ENCODE measurements around the gene ETS1. TPM values are rescaled to one million over a fixed set of nuclear protein-coding genes. Genes with fewer than 3 reads are reported as not detected.
A peak's percentile ranks its signal among the peaks of the same experiment; 100 is the strongest.

ETS1 gene, protein sequence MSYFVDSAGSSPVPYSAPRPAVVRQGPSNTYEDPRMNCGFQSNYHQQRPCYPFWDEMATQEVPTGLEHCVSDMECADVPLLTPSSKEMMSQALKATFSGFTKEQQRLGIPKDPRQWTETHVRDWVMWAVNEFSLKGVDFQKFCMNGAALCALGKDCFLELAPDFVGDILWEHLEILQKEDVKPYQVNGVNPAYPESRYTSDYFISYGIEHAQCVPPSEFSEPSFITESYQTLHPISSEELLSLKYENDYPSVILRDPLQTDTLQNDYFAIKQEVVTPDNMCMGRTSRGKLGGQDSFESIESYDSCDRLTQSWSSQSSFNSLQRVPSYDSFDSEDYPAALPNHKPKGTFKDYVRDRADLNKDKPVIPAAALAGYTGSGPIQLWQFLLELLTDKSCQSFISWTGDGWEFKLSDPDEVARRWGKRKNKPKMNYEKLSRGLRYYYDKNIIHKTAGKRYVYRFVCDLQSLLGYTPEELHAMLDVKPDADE
- 103 TPM for polyA plus RNA-seq (2013, experiment 1 of 2; ENCODE audit: insufficient read length)
- 86.6 TPM for polyA plus RNA-seq (2013, experiment 2 of 2; ENCODE audit: insufficient read length)

DNA sequence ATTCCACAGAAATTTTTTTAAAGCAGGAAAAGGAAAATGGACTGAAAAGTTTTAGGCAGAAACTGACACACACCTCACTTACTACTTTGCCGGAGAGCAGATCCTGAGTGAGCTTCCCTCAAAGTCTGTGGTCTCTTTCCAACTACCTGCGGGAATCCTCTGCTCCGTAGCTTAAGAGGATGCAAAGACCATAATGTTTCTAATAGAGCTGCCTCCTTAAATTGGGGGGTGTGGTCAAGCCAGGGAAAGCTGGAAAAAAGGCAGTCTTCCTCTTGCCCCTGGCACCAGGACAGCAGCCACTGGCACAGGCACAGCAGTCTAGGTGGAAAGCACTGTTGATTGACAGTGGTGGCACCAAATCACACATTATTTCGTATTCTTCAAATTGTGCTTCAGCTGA is at the start of gene ETS1:
TSS of gene ETS1 (minus strand) at position 144 of the 400 bp plus-strand sequence. CDS start 14,428 bp downstream, outside the sequence.
- no peak for DNase-seq

DNA sequence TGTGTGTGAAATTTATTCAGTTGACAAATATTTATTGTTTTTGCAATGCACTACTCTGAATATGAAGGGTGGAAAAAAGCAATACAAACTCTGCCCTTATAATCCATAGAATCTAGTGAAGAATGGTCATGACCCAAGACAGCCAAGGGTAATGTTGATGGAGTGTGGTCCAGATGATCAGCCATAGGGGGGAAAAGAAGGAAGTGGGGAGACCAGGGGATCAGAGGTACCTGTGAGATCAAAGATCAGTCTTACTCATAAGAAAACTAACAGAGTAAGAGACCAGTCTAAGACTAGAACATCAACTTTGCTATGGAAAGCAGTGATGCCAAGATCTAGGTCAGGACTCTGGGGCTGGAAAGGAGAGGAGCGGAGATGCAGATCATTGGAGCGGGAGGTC is 47.0 kb upstream of the ETS1 start:
- DNase-seq, result no peak

DNA sequence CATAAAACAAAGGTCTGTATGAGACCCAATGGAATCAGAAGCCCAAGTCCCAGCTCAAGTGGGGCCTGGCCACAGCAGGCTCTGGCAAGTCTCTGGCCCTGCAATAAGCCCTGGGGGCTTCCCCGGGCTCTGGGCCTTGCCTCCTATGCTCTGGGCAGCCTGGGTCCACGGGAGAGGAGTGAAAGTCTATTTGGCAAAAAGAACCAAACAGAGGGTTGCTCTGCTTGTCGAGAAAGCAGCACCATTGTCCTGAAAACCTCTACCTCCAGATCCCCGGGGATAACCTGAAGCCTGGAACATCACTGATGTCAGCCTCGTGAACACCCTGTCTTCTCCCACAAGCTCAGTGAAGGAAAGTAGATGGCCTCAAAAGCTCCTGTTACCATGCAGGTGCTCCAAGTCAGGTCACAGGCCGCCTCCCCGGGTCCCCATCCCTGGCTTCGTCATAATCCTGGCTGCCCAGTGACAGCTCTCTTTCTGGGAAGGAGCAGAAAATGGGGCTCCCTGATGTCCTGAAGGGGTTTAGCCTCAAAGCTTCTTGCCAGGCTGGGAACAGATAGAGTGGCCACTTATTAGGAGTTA is 46.1 kb upstream of the ETS1 start:
- DNase-seq, result no peak

DNA sequence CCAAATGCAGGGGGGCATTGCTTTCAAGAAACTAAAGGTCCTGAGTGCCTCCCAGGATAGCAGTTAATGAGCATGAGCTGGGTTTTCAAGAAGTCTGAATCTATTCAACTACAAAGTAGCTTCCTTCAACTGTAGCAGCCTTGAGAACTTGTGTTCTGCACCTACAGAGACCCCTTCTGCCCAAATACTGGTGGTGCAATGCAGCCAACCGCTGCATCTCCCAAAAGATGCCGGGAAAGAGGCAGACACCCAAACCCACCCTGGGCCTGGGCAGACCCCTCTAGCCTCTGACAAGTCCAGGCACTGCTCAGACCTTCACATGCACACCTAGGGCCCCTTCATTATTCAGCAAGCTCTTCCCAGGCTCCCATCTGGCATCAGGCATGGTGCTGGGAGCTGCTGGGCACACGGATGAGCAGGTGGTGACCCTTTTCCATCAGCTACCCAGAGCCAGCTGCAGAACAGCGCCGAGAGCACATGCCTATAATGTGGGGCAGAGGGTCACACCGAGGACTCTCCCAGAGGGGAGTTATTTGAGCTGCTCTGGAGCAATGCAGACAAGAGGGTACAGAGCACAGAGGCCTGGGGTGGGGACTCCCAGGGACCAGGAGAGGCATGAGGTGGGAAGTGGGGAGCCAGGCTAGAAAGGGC is 44.9 kb upstream of the ETS1 start:
- peak; percentile 61 for DNase-seq

DNA sequence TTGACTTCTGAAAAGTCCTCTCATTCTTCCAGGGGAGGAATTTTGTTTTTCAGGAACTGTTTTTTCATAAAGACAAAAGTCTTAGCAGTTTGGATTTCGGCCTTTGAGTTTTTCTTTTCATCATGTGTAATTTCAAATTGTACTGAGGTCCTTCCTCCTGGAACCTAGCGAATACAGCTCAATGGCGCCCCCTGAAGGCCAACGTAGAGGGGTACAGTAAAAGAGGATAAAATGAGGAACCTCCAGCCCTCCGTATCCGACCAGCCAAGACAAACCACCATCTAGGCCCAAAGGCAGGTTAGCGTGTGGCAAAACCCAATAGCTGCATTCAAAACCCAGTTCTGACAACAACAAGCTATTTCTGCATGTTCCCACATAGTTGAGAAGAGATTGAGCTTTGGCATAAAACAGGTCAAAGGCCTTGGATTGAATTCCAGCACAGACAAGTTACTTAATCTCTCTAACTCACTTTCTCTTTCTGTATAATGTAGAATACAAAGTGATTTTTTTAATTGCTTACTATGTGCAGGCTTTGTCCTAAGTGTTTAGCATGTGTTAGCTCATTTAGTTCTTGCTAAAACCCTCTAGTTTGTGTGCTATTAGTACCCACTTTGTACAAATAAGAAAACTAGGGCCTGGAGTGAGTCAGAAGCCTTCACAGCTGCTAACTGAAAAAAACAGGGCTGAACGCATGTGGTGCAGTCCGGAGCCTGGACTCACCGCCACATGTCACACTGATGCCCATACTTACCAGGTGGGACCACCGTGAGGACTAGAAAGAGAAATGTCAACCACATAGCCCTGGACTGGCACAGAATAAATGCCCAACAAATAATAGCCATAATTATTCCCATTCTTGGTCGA is 43.2 kb upstream of the ETS1 start:
- DNase-seq, result peak; percentile 81

DNA sequence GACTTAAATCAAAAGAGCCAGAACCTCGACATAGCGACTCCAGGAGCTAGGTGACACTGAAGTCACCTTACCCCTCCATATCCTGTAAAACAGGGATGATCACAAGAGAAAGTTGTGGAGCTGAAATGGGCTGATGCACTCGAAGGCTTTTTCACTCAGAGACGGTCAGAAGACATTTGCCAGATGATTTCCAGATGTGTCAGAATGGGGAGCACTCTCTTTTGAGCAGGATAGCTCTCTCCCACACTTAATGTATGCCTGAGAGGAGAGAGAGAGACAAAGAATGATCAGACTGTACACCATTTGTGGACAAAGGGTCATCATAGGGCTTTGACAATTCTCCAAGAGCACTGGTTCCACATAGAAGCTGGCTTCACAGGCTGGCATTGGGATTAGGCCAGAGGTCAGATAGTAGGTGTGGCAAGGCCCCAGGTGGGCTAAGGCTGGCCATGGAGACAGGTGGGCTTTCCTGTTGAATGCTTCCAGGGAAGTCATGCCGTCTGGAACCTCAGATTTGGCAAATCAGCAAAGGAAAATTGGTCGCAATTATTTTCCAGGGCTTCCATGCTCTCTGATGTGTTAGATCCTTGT is 42.3 kb upstream of the ETS1 start:
- no peak for DNase-seq

DNA sequence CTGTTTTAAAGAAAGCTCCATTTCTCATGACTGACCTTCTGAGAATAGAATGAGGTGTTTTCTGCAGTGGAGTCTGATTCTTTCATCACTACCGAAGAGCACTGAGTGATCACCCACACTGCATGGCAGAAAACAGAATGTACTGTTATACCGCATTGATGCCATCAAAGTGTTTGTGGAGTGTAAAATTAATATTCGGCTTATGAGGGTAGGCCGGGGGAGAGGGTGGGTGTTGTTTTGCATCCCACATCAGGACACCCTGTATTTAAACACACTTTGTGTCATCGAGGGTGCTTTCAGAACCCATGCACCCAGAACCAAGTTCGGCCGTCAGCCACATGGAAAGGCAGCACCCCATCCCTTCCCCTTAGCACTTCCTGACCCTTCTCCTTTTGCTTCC is 41.3 kb upstream of the ETS1 start:
- no peak for DNase-seq

DNA sequence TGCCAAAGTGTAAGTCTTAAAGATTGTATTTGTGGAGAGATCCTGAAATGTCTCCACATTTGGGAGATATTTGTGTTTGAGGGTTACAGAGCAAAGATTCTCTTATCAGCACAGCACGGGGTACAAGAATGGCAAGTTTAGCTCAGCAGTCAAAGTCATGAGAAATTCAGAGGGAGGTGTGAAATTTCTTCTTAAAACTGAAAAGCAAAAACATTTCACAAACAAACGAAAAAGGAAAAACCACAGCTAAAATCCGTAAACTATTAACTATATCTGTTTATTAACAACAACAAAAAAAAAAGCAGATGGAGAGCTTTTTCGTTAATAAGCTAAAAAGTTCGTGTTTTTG is 40.9 kb upstream of the ETS1 start:
- no peak for DNase-seq

DNA sequence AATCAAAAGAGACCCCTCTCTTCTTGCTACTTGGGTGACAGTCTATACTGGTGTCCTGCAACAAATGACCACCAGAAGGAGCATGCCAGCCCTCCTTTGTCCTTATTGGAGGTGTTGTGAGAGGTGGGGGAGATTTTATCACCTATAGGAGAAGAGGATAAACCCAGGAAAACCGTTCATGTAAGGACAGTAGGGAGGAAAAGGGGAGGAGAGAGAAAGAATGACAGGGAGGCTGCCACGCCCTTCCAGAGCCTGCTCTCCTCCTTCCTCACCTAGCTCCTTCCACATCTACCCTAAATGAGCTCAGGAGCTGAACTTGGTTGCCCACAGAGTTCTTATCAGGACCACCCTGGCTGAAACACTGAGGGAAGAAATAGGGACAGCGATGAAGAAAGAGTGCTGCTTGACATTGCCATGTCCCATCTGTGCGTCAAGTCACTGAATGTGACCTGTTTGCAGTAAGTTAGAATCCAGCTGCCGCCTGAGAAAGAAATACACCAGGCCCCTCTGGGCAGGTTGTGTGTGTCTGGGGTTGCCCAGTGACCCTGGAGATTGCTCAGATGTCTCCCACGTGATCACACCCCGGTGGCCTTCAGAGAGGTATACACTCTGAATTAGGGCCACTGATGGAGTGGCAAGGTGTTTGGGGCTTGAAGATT is 40.4 kb upstream of the ETS1 start:
- no peak for DNase-seq

DNA sequence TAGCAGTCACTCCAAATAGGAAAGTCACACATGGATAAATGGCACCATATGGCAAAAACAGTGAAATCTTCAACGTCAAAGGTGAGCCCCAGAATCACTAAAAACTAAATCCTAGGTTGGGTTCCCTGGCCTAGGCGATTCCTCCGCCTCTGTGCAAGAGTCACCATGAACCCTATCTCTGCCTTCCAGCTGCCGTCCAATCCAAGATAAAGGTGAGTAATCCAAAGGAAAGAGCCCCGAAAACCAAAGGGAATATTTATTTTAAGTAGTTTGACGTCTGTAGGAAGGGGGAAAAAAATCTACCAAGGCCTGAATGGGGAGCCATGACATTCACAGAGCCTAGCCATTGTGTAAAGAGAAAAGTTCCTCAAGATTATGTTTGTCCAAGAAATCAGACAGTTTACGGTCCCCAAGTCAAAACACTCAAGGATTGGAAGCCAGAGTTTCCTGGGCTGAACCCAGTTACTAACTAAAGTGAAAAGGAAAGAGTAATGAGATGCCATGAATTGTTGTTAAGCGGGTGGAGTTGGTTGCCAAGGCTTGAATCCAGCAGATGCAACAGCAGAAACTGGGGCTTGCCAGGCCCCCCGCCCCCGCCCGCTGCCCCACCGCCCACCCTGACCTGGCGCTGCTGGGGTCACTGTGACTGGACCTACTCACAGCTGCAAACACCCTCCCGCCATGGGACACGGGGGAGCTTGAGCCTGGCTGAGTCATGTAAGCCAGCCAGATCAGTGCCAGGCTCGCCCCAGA is 39.7 kb upstream of the ETS1 start:
- DNase-seq, result no peak

DNA sequence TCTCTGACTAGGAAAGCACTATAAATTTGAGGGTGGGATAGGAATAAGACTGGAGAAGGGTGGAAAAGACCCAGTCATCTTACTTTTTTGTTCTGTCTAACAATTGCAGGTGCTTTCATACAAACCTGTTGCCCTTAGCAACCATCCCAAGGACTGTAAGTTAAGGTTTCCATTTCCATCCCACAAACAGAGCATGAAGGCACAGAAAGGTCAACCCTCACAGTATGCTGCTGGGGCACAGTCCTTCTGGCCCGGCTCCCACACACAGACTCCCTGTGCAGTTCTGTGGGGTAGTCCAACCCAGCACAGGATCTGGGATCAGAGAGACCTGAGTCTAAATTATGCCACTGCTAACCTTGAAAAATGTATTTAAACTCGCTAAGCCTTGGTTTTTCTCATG is 38.4 kb upstream of the ETS1 start:
- no peak for DNase-seq

DNA sequence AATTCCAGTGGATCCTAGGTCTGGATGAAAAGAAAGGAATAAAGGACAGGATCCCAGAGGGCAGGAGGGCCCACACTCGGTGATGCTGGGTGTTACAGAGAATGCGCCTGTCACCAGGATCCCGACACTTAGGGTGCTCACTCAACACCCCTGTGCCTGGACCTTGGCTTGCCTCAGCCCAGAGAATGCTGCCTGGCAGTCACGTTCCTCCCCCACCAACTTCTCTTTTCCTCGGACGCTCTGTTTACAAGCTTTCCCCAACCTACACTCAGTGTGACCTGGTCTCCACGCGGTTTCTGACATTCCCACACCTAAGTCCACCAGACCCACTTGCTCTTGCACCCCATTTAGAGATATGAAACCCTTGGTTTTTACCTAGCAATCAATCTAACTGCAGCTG is 38.0 kb upstream of the ETS1 start:
- no peak for DNase-seq

DNA sequence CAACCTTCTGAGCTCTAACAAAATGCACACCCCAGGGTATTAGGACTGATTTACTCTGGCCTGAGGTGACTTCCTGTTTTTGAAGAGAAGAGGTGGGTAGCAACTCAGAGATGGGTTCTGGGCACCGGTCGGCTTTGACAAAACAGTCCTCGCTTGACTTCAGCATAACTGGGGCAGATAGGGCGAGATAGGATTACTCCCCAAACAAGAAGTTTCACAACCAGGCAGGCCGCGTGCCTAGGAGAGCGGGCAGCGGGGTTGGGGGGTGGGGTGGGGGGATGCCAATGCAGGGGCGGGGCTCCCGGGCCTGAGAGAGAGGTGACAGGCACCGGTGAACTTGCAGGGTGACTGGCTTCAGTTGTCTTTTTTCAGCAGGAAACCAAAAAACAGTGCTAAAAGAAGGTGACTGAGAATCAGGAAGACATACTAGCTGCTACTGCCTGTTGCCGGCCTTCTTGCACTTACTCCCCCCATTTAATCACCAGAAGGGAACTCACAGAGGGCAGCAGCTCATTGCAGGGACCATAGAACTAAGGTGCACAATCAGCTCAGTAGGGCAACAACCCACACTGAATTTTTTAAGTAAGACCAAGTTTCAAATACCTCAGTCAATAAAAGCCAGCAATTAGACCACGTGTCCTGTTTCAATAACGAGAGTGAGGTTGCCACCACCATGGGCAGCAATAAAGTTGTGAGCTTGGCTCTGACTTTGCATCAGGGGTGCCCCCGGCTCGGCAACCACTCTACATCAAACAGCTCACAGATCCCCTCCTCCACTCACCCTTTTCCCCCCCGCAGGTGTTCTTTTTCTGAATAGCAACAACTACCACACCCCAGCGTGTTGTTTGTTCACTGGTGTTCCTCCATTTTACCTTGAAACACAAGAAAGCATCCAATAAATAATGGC is 37.2 kb upstream of the ETS1 start:
- no peak for DNase-seq

DNA sequence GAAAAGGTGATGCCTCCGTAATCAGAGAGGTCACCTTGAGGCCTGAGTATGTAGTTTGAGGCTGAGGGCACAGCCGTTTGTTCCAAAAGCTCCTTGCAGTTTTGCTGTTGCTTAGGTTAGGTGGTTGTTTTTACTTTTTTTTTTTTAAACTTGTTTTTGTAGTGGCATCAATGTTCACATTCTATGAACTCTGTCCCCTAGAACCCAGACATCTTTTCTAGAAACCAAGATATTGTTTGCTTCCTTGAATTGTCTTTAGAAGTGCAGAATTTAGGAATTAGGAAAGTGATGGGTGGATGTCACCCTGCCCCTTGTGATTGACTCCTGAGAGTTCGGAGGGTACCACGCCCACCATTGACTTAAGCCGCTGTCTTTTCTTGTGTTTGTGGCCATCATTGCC is 35.7 kb upstream of the ETS1 start:
- DNase-seq, result no peak

DNA sequence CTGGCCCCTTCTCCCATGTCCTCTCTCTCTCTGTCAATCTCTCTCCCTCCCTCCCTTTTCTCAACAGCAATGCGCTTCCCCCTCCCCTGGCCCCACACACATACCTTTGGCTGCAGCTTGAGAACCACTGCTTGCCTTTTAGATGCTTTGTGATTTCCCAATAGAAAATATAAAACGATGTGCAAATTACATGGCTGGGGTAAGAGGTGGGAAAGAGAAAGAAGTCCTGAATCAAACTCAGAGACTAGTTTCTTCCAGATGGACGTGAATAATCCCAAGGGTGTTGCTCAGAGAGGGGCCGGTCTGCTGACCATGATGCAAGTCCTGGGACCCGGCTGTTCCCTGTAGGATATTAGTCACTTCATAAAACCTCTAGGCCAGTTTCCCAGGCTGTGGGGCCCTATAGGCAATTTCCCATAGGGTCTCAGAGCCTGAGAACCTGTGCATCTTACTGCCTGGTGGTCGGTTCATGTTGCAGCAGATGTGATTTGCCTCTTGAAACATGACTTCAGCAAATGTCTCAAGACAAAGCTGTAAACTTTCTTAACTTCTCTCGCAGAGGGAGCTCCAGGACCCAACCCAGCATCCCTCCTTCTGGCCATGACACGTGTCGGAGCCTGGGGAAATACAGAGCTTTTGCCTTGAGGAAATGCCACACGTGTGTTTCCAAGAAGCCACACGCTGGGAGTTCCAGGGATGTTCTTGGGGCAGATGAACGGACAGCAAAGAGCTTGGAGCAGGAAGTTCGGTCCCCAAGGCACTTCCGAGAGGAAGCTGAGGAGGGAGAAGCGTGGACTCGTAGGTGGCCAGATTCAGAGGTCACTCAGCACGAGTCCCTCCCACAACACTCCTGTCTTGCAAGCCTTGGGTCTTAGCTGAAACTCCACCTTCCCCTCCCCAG is 34.5 kb upstream of the ETS1 start:
- peak; percentile 87 for DNase-seq

DNA sequence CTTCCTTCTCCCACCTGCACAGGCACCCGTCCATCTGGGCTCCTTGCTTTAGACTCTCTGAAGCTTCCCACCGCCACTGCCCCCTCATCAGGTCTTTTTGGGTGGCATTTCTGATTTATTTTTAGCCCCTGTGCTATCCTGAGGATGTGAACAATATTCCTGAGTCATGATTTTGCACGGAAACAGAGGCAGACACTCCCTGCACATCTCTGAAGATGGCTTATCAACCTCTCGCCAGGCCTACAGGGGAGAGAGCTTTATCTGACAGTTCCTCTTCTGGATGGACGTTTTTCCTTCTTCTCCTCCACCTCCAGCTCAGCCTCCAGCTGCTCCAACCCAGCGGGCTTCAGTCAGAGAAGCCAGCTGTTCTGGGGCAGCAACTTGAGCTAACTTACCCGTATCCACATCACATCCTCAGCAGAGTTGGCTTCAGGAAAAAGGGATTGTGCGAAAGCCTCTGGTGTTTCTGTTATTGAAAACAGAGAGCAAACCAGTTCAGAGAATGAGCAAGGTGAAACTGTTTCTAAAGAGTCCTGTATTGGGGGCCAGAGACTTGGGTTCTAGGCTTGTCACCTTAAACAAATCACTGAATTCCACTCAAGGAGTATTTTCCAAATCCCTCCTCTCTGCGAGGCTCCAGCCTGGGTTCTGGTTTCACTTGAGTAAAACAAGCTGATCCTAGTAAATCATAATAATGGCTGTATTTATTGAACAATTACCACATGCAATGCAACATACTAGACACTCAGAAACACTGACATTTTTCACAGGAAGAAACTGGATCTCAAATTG is 33.1 kb upstream of the ETS1 start:
- peak; percentile 27 for DNase-seq

DNA sequence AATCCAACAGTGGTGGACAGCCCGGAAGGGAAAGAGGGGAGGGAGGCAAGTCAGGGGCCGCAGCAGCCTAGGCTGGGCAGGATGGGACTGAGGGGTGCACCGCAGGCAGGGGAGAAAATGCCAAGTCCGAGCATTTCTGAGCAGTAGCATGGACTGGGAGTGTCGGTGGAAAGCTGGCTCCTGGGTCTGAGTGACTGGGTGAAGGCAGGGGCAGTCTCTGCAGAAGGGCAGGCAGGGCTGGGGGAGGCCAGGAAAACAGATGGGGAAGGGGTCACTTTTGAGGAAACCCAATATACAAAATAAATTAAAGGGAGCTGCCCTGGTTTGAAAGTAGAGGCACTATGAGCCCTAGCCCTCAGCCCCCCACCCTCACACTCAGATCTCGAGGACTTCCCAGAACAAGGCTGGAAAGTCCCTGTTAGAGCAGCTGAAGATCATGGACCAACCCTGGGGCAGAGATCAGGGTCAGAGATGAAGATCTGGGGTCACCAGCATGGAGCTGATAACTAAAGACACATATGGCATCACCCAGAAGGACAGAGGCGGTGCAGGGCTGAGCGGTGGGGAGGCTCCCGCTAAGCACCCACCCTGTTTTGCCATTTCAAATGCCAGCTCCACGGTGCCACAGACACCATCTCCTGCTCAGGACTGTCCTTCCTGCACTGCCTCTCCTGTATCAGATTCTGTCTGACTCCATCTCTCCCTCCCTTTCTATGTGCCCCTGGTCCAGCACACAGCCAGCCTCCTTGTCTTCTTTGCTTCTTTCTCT is 32.4 kb upstream of the ETS1 start:
- no peak for DNase-seq
